HG03520 (cell line): Measurements from ENCODE around the gene SLC16A2.
A peak's percentile ranks its signal among the peaks of the same experiment; 100 is the strongest.

Experiments used
- ATAC-seq: cut with Tn5 transposase; IDR thresholded peaks from one replicate; pipeline ENCODE4 v1.9.1; 2021; ENCODE audit warnings: mild to moderate bottlenecking, moderate library complexity; ENCODE audit not compliant: unreplicated experiment

SLC16A2 gene

DNA sequence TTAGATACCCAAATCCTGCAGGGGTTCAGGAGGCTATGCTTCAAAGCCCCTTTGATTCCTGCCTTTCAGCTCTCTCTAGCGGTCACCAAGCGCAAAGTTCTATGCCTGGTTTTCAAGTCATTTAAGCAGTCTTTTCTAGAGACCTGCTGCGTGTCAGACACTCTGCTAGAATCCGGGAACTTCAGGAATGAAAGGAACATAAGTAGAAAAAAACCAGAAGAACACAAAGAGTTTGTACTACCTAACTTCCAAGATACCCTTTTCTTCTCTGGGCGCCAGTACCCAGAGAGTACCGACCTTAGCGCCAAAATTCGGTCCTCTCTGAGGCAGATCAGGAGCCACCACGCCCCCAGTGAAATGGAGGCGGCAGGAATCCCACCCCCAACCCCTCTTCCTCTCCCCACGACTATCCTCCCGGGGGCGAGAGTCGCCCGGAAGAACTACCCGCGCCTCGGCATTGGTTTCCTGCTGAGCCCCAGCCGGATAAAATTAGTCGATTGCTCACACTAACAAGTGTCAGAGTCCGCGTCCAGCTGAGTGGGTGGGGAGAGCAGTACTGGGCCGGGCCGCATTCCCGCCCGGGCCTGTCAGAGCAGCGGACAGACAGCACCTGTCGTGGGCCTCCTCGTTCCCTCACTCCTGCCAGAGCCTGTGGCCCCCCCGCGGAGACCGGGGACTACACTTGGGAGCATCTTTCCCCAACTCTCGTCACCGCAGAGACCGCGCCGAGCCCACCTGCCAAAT lies 114.3 kb downstream of the SLC16A2 start:
- no peak for ATAC-seq

DNA sequence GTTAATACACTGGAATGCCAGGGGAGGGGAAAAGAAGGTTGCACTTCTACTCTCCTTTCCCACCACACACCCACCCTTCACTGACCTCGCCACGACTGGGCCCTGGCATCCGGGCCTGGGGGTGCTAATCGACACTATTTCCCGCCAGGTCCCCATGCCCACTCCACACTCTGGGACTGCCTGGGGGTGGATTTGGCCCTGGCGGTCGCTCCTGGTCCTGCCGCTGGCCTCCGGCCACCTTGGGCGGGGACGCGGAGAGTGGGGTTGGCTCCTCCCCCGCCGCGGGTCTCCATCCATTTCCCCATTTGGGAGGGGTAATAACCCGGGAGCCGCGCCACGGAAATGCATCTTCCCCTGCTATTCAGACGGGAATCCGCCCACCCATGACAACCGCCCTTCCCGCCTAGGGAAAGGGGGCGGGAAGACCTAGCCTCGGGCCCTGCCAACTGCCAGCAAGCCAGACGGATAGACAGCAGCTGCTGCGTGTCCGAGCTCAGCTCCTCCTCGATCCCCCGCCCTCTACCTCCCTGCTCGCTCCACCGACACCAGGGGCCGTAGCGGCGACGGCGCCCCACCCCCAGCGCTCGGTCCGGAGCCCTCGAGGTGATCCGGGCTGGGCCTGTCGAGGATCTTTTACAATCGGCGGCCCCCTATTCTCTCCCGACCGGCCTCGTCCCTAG lies 115.0 kb downstream of the SLC16A2 start:
- ATAC-seq: peak; percentile 54

DNA sequence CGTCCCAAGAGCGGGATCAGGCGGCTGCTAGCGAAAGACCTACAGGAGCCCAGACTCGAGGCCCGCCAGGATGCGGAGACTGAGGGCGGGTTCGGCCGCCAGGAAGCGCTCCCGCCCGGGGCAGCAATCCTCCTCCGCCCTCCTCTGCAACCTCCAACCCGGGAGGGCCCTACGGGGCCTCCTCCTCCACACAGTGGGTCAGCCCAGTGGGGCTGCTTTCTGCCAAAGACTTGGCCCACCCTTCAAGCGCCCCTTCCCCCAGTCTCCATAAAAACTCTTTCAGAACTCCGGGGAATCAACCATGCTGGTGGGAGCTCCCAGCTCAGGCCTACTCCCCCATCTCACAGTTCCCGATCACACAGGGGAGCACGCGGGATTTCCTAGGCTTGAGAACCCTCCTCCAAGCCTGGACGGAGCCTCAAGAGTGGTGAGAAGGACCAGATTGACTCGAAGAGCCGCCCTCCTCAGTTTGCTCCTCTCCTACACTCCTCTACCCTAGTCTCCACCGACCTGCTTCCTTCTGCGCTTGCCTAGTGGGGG lies 115.6 kb downstream of the SLC16A2 start:
- peak; percentile 15 for ATAC-seq

DNA sequence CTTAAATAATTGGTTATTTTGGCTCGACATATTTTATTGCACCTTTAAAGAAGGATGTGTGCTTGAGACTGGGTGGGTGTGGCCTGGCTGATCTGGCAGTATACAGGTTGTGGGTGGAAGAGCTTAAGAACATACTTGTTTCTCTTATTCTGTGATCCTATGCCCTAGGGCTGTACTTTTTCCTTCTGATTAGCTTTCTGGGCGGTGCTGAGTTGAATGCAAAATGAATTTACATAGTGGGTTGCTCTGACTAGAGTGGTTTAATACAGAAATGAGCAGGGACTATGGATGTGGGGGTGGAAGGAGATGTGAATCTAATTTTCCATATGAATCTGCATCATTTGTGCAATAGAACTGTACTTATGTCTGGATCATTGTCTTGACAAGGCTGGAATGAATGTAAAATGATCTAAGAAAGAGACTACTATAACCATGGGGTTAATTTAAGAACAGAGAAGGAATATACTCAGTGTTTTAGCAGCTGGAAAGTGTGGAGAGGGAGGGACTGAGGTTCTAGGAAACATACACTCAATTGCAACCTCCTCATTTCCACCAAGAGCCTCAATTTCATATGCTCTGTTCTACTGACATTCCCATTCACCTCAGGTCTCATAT lies 119.4 kb downstream of the SLC16A2 start:
- no peak for ATAC-seq

DNA sequence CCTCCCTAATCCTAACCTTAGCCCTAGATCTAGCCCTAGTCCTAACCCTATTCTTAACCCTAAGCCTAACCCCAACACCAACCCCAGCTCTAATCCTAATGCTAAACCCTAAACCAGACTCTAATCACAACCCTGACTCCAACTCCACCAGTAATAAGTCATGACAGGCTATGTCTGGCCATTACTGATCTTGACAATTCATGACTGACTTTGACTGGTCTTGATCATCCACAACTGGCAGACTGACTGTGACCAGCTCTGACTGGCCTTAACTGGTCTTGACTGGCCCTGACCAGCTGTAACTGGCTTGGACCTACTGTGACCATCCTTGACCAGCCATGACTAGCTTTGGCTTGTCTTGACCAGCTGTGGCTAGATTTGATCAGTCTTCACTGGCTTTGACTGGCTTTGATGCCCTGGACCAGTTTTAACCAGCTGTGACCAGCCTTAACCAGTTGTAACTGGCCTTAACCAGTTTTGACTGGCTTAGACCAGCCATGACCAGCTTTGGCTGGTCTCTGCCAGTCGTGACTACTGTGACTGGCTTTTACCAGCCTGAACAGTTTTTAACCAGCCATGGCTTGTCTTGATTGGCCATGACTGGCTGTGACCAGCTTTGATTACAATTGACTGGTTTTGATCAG lies 124.7 kb downstream of the SLC16A2 start:
- no peak for ATAC-seq

DNA sequence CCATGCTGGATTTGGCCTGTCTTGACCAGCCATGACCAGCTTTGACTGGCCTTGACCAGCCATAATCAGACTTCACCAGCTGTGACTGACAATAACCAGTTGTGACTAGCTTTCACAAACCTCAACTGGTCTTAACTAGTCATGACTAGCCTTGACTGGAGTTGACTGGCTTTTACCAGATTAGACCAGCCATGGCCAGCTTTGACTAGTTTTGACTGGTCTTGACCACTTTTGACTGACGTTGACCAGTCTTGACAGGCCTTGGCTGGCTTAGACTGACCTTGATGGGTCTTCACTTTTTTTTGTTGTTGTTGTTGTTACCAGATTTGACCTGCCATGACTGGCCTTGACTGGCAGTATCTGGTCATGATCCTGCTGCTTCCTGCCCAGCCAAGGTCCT lies 125.7 kb downstream of the SLC16A2 start:
- ATAC-seq: no peak

DNA sequence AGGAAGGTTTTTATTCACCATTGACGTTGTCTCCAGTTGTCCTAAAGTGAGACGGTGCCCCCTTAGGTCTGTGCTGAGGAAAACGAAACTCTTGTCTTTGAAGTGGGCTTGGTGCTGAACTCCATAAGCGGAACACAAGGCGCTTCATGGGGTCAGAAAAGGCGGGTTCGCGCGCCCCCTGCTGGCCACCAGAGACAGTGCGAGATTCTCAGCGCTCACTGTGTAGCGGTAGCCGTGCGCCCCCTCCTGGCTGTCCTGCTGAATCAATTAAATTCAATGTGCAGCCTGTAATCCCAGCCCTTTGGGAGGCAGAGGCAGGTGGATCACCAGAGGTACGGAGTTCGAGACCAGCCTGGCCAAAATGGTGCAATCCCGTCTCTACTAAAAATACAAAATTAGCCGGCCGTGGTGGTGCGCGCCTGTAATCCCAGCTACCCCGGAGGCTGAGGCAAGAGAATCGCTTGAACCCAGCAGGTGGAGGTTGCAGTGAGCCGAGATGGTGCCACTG lies 129.1 kb downstream of the SLC16A2 start:
- ATAC-seq: peak; percentile 86

DNA sequence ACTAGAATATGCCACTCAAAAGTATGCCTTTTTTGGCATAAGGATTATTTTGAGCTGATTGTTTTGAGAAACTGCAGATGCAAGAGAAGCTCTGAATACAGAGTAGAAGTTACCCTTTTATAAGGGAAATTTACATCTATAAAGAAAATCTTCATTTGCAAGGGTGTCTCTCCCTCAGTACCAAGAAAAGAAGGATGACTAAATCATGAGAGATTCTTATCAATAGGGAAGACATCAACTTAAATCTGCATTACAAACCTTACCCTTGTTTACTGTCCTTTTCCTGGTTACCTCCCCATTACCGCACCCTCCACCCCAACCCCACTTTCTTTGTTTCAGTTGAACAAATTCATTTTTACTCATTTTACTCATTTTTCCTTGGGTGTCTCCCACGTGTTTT lies 130.6 kb downstream of the SLC16A2 start:
- no peak for ATAC-seq

DNA sequence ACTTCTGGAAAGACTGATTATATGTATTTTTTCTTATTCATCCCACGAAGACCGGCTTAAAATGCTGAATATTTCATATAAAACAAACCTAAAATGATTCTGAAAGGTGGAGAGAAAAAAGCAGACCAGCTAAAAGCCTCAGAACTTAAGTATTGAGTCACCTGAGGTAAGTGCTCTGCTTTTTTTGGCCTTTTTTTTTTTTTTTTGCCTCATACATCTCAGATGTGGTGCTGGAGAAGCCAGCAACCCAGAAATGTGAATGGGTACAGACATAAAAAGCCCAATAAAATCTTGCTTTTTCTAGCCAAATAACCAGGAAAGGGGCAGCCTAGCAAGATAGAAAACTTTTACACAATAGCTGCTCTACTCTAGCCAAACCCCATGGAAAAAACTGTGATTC lies 136.1 kb downstream of the SLC16A2 start:
- ATAC-seq: no peak

DNA sequence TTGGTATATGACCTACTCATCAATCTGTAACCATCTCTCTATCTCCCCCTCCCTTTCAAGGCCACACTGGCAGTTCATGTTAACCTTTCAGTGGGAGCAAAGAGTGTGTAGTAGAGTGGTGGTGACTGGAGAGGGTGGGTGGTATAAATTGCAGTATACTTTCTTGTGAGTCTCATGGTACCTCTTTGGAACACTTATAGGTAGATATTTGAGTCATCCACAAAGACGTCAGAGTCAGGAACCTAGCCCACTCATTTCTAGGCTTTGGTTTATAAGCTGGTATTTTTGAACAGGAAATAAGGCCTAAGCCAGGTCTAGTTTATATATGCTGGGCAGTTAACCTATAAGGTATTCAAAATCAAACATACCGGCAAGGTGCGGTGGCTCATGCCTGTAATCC lies 156.8 kb downstream of the SLC16A2 start:
- no peak for ATAC-seq

DNA sequence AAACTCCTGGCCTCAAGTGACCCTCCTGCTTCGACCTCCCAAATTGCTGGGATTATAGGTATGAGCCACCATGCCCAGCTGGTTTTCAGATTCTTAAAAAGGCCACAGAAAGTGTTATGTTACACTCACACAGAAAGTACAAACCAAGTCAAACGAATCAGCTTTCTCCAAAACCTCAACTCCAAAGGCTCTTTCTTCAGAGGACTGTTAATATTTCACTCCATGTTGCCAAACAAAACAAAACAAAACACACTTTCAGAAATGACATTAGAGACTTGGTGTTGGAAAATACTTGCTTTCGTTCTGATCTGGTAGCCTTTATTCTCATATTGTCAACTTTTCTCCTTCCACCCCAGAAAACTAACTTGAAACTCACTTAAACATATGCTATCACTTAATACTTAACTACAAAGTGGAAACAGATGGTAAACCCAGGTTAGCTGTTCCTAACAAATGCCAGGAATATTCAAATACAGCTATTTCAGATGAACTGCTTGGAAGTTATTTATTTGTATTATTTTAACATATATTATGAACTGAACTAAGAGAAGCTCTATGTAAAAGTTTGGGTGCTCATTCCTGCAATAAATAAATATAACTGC lies 158.4 kb downstream of the SLC16A2 start:
- ATAC-seq: no peak
